GM19239 (cell line): ENCODE data around the gene TUBB3.
"Not testable (repeated sequence)": the region's sequence is repeated elsewhere in the genome, so short reads cannot be mapped to it uniquely, and the experiment has no call there.

Source experiments
- DNase-seq: peaks from one replicate; pipeline ENCODE4 v3.0.0; 2011; ENCODE audit warnings: low spot score; ENCODE audit not compliant: insufficient read length
- FAIRE-seq: peaks from 2 replicates; lab custom pipeline; 2011; peaks lifted over from hg19 to GRCh38; lab: Jason Lieb, UNC

The TUBB3 gene

DNA sequence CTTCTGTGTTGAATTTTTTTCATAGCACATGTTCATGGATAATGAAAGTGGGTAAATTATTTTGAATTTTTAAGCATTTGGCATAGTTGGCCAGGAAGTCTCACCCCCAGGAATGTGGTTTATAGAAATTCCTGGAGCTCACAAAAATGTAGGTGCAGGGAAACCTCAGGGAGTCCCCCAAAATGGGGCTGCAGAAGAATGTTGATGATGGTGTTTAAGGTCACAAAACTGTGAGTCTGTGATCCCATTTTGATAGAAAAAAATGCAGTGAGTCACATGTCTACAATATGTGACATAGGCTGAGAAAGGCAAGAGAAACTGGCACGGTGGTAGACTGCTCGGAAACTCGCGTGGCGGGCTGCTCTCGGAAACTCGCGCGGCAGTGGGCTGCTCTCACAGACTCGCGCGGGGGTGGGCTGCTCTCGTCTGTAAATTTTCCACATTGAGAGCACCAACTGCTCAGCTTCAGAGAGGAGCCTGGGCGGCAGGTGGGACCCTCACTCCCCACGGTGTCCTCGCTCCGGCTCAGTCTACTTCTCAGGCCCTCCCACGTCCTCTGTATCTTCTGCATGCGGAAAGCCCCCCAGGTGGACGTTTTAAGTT is 23.2 kb upstream of the TUBB3 start:
- no peak for DNase-seq
- FAIRE-seq, result no peak

DNA sequence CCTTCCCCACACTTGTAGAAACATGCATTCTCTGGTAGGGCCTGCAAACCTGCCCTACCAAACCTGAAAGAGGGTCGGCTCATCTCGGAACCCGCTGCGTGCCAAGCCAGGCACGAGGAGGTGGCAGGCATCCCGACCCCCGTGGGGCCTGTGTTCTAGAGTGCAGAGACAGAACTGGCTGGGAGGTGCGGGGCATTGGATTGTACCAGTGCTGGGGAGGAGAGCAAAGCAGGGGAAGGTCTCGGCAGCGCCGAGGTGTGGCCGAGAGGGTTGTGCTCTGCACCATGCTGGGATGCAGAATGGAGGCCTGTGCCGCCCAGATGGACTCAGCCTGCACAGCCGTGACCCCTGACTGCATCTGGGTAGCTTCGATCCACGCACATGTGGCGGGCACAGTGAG is 22.3 kb upstream of the TUBB3 start:
- DNase-seq (no peak), FAIRE-seq (no peak)

DNA sequence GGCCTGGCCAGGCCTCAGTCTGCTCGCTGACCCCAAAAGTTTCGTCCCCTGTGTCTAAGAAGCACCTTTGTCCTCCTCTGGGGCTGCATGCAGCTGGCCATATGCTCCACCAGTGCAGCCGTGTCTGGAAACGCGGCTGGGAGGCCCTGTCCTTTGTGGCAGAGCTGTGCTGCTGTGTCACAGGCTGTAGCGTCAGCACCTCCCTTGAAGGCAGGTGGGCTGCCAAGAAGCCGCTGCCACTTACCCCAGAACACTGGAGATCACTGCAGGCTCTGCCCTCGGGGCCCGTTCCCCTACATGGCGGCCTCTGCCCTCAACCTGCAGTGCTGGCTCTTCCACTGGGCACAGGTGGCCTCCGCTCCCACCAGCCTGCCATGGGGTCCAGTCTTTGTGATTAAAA is 20.2 kb upstream of the TUBB3 start:
- DNase-seq (no peak), FAIRE-seq (no peak)

DNA sequence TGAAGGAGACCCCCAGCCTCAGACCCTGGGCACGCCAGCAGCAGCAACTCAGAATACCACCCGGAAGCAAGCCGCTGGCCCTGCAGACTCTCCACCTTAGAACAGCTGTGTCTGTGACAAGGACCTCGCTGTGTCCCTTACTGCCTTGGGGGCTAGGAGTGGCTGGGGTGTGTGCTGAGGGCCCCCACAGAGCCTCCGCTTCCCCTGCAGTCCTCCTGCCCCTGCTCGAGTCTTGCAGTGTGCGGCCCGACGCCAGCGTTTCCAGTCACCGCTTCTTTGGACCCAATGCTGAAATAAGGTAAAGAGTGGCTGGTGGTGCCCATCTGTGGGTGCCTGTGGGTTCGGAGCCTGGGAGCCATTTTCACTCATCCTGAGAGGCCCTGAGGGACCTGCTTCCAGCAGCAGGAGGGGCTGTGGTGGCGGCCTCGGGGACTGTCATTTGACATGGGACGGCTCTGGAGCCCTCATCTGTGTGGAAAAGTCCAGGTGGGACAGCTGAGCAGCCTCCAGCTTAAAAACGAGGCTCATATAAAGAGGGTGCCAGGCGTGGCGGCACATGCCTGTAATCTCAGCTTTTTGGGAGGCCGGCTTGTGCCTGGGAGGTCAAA is 19.1 kb upstream of the TUBB3 start:
- DNase-seq (no peak), FAIRE-seq (no peak)

DNA sequence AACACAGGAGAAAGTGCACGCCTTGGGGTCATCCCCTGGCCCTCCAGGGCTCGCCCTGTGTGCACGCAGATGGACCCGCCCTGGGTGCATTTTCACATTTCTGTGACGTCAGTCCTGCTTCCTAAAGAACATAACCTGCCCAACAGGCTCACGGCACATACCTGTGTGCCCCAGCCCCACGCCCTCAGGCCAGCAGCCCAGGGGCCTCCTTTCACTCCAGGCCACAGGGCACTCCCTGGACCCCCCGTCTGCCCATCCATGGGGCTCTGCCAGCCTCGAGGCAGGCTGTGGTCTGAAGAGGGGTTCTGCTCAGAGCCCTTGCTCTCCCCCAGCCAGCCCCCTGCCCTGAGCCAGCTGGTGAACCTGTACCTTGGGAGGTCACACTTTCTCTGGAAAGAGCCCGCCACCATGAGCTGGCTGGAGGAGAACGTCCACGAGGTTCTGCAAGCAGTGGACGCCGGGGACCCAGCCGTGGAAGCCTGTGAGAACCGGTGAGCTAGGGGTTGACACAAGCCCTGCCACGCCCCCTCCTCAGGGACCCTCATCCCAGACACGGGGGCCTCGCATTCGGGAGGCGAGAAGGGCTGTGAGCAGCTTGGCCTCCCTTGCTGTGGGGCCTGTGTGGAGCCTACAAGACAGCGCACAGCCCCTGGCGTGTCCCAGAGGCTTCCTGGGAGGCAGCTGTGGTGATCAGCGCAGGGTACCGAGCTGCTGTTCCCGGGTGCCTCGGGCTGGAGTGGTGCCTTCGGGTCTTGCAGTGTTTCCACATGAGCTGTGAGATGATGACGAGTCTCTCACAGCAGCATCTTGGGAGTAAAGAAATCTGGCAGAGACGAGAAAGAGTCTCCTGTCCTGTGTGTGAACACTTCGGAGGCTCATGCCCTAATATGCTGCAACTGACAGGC is 18.3 kb upstream of the TUBB3 start:
- DNase-seq (no peak), FAIRE-seq (no peak)

DNA sequence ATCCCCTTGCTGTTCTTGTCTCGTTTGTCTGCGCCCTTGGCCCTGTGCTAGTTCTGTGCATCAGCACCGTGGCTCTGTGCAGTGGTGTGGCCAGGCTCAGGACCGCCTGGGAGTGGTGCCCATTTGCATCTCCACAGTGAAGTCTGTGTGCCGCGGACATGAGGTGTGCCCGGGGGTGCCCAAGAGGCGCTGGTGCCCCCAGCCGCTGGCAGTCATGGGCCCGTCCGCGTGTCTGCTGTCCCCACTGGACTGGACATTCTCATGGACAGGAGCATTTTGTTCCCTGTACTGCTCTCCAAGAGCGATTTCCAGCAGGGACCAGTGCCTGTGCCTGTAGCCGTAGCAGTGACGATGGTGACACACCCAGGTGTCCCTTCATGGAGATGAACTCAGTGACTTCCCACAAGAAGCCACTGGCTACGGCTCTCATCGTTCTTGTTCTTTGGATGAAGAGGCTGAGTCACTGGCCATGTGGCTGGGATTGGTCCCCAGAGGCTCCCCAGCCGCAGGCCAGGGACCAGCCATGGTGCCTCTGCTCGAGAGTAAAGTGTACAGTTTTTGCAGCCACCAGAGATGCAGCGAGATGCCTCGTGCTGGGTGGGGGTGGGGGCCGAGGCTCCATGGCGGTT is 17.5 kb upstream of the TUBB3 start:
- FAIRE-seq, result no peak
- DNase-seq, result no peak

DNA sequence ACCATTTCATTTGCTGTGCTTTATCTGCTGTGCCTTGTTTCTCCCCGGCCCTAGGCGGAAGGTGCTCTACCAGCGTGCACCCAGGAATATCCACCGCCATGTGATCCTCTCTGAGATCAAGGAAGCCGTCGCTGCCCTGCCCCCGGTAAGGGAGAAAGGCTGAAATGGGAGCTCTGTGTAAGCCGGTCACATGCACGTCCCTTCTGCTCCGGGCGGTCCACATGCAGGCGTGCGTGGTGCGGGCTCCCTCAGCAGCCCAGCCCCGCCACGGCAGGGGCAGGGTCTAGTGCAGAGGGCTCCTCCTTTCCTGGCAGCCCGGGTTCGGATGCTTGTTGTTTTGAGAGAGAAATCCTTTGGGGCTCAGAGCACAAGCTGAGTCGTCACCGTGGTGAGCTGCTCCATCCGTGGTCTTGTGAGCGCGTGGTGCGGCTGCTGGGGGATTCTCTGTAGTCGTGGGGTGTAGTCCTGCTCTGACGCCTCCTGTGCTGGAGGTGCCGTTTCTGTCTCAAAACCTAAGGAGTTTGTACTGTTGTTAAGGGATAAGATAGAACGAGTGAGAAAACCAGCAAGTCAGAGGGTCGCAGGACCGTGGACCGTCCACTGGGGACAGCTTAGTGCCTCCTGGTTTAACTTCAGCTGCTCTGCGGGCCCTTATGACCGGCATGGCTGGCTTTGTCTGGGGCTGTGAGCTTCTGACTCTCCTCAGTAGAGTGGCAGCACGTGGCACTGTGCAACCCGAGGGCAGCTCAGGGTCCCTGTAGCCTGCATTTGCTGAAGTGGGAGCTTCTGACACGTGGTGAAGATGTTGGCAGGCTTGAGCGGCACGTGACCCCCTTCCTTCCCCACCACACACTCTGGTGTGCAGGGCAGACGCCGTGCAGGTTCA is 16.8 kb upstream of the TUBB3 start:
- no peak for FAIRE-seq

DNA sequence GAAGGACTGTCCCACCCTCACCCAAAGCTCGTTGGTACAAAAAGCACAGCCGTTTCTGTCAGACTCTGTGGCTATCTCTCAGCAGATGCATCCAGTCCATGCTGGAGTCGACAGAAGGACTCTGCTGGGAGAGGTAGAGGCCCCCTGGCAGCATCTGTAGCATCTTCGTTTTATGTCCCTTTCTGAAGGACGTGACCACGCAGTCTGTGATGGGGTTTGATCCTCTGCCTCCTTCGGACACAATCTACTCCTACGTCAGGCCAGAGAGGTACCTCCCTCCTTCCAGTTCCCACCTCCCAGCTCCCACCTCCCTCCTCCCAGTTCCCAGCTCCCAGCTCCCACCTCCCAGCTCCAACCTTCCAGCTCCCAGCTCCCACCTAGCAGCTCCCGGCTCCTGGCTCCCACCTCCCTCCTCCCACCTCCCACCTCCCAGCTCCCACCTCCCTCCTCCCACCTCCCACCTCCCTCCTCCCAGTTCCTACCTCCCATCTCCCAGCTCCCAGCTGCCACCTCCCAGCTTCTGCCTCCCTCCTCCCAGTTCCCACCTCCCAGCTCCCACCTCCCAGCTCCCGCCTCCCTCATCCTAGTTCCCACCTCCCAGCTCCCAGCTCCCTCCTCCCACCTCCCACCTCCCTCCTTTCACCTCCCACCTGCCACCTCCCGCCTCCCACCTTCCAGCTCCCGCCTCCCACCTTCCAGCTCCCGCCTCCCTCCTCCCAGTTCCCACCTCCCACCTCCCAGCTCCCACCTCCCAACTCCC is 15.9 kb upstream of the TUBB3 start:
- DNase-seq (no peak), FAIRE-seq (no peak)

More for the DNA sequence above, 16.8 kb upstream of the TUBB3 start:
- no peak for DNase-seq

DNA sequence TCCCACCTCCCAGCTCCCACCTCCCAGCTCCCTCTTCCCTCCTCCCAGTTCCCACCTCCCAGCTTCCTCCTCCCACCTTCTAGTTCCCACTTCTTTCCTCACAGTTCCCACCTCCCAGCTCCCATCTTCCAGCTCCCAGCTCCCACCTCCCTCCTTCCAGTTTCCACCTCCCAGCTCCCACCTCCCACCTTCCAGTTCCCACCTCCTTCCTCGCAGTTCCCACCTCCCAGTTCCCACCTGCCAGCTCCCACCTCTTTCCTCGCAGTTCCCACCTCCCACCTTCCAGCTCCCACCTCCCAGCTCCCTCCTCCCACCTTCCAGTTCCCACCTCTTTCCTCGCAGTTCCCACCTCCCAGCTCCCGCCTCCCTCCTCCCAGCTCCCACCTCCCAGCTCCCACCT is 14.9 kb upstream of the TUBB3 start:
- DNase-seq (no peak), FAIRE-seq (no peak)

DNA sequence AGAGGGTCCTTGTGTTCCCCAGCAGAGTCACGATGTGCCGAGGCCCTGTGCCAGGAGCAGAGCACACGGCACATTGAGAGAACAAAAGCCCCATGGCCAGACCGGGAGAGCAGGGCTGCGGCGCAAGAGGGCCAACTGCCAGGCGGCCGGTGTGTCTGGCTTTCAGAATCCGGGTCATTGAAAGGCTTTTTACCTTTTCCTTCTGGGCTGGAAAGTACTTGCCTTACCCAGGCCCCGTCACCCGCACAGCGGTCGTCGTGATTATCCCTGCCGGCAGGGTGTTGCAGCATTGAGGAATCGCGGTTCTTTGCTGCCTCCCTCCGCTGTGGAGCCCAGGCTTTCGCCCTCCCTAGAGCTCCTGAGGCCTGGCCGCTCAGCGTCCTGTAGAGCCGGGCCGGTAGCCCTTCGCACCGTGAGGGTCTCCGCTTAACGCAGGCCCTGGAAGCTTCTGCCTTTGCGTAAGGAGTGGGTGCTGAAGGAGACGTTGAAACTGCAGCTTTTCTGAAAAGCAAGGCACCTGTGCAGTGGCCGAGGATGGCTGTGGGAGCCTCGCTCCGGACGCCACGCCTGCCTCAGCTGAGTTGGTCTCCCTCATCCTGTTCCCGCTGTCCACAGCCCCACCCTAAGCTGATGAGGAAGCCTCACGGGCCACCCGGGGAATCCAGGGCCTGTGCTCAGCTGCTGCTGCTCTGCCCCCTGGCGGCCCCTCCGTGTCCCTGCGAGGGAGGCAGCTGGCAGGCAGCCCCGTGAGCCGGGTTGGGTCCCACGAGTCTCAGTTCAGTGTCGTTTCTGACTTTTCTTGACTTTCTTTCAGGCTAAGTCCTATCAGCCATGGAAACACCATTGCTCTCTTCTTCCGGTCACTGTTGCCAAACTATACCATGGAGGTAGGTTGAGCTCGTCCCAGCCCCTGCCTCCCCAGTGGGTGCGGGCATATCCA is 13.1 kb upstream of the TUBB3 start:
- FAIRE-seq (peak; percentile 53), DNase-seq (peak; percentile 81)

DNA sequence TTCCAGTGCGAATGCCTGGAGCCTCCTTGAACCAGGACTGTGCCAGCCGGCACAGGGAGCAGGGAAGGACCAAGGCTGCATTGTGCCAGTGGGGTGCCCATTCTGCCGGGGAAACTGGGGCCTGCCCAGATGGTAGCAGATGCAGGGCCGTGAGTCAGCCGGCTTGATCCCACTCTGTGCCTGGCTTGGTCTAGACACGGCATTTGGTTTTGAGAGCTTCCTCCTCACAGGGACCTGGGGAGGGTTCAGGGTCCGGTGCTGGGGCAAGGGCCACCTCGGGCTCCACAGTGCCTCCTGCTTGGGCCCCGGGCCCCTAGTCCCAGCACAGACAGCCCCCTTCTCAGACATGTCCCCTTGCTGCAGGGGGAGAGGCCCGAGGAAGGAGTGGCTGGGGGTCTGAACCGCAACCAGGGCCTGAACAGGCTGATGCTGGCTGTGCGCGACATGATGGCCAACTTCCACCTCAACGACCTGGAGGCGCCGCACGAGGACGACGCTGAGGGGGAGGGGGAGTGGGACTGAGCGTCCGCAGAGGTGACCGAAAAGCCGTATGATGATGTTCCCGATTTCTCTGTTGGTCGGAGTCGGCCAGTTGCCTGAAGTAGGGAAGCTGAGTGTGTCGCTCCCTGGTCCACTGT is 12.3 kb upstream of the TUBB3 start:
- no peak for FAIRE-seq
- DNase-seq, result no peak

DNA sequence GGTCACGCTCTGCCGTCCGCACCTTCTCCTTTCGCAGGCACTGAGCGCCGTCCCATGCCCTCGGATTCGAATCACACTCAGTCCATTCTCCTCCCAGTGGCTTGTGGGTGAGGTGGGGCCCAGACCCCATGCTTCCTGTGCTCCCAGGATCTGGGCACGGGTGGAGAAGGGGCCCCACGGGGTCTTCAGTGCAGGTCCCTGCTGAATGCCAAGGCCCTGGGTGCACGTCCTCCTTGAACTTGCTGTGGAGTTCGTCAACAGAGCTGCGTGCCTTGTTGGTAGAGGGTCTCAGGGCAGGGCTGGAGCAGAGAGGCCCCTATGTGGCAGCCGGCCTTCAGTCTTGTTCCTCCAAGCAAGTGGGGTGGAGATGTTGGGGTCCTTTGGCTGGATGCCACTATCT is 11.8 kb upstream of the TUBB3 start:
- DNase-seq (no peak), FAIRE-seq (no peak)

DNA sequence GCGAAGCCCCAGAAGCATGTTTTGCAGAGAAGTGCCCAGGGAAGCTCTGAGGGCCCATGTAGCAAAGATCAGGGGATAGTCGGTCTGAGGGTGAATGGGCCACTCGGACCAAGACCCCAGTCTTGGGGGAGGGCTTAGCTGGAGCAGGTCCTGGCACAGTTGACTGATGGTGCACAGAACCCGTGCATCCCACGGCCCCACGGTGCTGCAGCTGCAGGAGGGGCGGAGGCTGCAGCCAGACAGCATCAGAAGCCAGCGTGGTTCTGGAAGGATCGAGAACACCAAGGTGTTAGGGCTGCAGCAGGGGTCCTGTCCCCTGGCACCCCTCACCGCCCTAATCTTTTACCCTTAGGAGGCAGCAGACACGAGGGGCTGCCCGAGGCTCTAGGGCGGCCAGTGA is 11.0 kb upstream of the TUBB3 start:
- FAIRE-seq (no peak), DNase-seq (no peak)

DNA sequence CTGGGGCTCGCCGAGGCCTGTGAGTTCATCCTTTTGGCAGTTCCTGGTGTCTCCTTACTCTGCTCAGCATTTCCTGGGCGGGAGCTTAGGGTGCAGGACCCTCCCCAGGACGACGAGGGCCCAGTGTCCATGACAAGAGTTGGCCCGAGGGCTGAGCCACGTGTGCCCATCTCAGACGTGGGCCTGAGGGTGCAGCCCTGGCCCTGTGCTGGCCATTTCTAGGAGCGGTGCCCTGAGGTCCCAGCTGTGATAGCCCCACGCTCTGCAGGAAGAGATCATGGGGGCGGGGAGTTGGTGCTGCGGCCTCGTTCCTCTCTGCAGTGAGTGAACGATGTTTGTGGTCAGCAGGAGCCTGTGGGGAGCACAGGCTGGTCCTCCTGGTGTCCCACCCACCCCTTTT is 10.5 kb upstream of the TUBB3 start:
- DNase-seq, result no peak
- FAIRE-seq, result no peak

DNA sequence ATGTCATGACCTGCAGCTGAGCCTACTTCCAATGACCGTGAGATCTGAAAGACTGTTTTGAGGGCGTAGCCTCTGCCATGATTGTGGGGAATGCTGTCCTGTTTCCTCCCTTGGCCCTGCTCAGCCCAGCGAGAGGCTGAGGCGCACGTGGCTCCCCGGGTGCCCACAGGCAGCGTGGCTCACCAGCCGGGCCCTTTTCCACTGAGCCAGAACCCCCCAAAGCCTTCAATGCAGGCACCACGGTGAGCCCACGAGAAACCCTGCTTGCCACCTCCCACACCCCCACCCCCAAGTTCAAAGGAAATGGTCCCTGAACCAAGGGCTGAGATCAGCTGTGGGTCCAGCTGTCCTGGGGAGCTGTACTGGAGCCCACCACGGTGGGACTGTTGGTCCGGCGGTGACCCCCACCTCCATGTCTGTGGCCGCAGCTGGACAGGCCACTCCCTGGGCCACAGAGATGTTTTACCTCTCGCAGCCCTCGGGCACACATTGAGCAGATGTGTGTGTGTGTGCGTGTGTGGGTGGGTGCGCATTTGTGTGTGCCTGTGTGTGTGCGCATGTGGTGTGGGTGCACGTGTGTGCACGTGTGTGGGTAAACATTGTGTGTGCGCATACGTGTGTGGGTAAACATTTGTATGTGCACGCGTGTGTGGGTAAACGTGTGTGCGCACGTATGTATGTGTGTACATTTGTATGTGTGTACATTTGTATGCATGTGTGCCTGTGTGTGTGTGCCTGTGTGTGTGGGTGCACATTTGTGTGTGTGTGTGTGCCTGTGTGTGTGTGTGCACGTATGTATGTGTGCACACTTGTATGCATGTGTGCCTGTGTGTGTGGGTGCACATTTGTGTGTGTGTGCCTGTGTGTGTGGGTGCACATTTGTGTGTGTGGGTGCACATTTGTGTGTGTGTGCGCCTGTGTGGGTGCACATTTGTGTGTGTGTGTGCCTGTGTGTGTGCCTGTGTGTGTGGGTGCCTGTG is 9.4 kb upstream of the TUBB3 start:
- DNase-seq (no peak), FAIRE-seq (no peak)

DNA sequence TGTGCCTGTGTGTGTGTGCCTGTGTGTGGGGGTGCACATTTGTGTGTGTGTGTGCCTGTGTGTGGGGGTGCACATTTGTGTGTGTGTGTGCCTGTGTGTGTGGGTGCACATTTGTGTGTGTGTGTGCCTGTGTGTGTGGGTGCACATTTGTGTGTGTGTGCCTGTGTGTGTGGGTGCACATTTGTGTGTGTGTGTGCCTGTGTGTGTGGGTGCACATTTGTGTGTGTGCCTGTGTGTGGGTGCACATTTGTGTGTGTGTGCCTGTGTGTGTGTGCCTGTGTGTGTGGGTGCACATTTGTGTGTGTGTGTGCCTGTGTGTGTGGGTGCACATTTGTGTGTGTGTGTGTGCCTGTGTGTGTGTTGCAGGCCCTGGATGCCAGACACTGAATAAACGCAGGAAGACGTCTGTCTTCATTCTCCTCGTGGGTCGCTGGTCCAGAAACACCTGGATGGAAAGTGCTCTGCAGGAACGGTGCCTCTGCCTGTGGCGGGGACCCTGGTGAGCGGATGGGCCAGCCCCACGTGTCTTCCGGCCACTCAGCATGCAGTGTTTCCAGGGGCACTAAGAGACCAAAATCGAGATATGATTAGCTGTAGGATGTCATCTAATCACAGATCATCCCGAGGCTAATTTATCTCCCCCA is 8.4 kb upstream of the TUBB3 start:
- not testable (repeated sequence) for FAIRE-seq, DNase-seq
